SK-N-SH (cell line): ENCODE data around the gene ALG11. TPM values are rescaled to one million over a fixed set of nuclear protein-coding genes. Genes with fewer than 3 reads are reported as not detected.

Source experiments
- CTCF ChIA-PET: fragments of 300-600, 350-600 bp; formaldehyde crosslinking; extraction: SDS; loops from one replicate; lab custom pipeline; 2021; lab: Yijun Ruan, JAX
- POLR2A ChIA-PET: fragments of 350-600 bp; sonication (Branson Sonifier 250); formaldehyde crosslinking; extraction: SDS; loops from one replicate; lab custom pipeline; 2020; ENCODE audit warnings: antibody characterized with exemption, inconsistent platforms; lab: Yijun Ruan, JAX
- DNase-seq: peaks from one replicate; pipeline ENCODE4 v3.0.0; 2012
- H2AFZ ChIP-seq: fragments of 200-600 bp; sonication (generic); 2 replicates; pipeline ENCODE4 v1.8.1; 2016; ENCODE audit warnings: antibody characterized with exemption, mild to moderate bottlenecking, low read depth
- H3F3A ChIP-seq: fragments of 200-600 bp; sonication (generic); replicated peaks from 2 replicates; pipeline ENCODE3; 2016; ENCODE audit warnings: antibody characterized with exemption, mild to moderate bottlenecking; ENCODE audit not compliant: insufficient read depth
- H3K27ac ChIP-seq, 2 experiments: fragments of 200-500 bp in 1 of 2; fragments of 200-600 bp in 1 of 2; sonication (Bioruptor generic) in 1 of 2; sonication (generic), shearing (Covaris generic) in 1 of 2; 2 replicates each; pipeline versions ENCODE4 v1.5.1 to v1.6.1; 2014 to 2016; ENCODE audit warnings: low read depth in 2 of 2, inconsistent platforms in 1 of 2, low read length in 1 of 2, mild to moderate bottlenecking in 1 of 2, mixed read lengths in 1 of 2
- H3K27me3 ChIP-seq: fragments of 200-600 bp; sonication (generic), shearing (Covaris generic); 2 replicates; pipeline ENCODE4 v1.6.1; 2016; ENCODE audit warnings: mixed run types; ENCODE audit not compliant: insufficient read depth
- H3K36me3 ChIP-seq, 2 experiments: fragments of 200-500 bp in 1 of 2; fragments of 200-600 bp in 1 of 2; sonication (Bioruptor generic) in 1 of 2; sonication (generic) in 1 of 2; replicated peaks in 1 of 2; 2 replicates each; pipeline versions ENCODE3 to v1.5.1; 2014 to 2016; ENCODE audit warnings: low read length in 1 of 2, mild to moderate bottlenecking in 1 of 2; ENCODE audit not compliant: insufficient read depth in 2 of 2, control insufficient read depth in 1 of 2
- H3K4me1 ChIP-seq, 2 experiments: fragments of 200-500 bp in 1 of 2; fragments of 200-600 bp in 1 of 2; sonication (Bioruptor generic) in 1 of 2; sonication (generic), shearing (Covaris generic) in 1 of 2; 2 replicates each; pipeline versions ENCODE4 v1.5.1 to v1.6.1; 2014 to 2016; ENCODE audit warnings: low read depth in 1 of 2, low read length in 1 of 2, mixed run types in 1 of 2; ENCODE audit not compliant: insufficient read depth in 2 of 2, control insufficient read depth in 1 of 2
- H3K4me2 ChIP-seq: fragments of 200-600 bp; sonication (generic), shearing (Covaris generic); 2 replicates; pipeline ENCODE4 v1.6.1; 2017; ENCODE audit warnings: mixed run types
- H3K4me3 ChIP-seq, 2 experiments: fragments of 200-500 bp in 1 of 2; fragments of 200-600 bp in 1 of 2; sonication (Bioruptor generic) in 1 of 2; sonication (generic), shearing (Covaris generic) in 1 of 2; 2 replicates each; pipeline versions ENCODE4 v1.5.1 to v1.8.1; 2014 to 2016; ENCODE audit warnings: low read depth in 2 of 2, inconsistent platforms in 1 of 2, low read length in 1 of 2, mild to moderate bottlenecking in 1 of 2, mixed read lengths in 1 of 2, moderate library complexity in 1 of 2
- H3K79me2 ChIP-seq: fragments of 200-600 bp; sonication (generic); 2 replicates; pipeline ENCODE4 v1.8.1; 2017; ENCODE audit warnings: mild to moderate bottlenecking; ENCODE audit not compliant: insufficient read depth
- H3K9ac ChIP-seq: fragments of 200-600 bp; sonication (generic); 2 replicates; pipeline ENCODE4 v1.6.1; 2017; ENCODE audit warnings: mixed run types
- H3K9me2 ChIP-seq: fragments of 200-600 bp; sonication (generic); 2 replicates; pipeline ENCODE4 v1.6.1; 2017; ENCODE audit warnings: mixed run types
- H3K9me3 ChIP-seq: fragments of 200-600 bp; sonication (generic); 2 replicates; pipeline ENCODE4 v1.6.1; 2017; ENCODE audit warnings: mixed run types, mild to moderate bottlenecking, moderate library complexity
- H4K20me1 ChIP-seq: fragments of 200-600 bp; sonication (generic); 2 replicates; pipeline ENCODE4 v1.6.1; 2017; ENCODE audit warnings: mild to moderate bottlenecking, mixed run types; ENCODE audit not compliant: insufficient read depth
- EP300 ChIP-seq, 2 experiments: IDR thresholded peaks; 2 replicates each; pipeline versions ENCODE4 v1.4.0 to v1.6.1; 2012; ENCODE audit warnings: borderline replicate concordance in 1 of 2, low read depth in 1 of 2, low read length in 1 of 2
- EZH2phosphoT487 ChIP-seq: fragments of 200-600 bp; sonication (generic); IDR thresholded peaks from 2 replicates; pipeline ENCODE4 v1.6.1; 2017; ENCODE audit warnings: low read depth, mixed run types, mild to moderate bottlenecking, antibody characterized with exemption, moderate library complexity, borderline replicate concordance
- FOXM1 ChIP-seq: IDR thresholded peaks from 2 replicates; pipeline ENCODE4 v1.4.0; 2012; ENCODE audit warnings: low read depth, mild to moderate bottlenecking
- GABPA ChIP-seq: IDR thresholded peaks from 2 replicates; pipeline ENCODE4 v1.4.0; 2012; ENCODE audit warnings: low read depth, mild to moderate bottlenecking
- GATA2 ChIP-seq: sonication (generic); formaldehyde crosslinking; IDR thresholded peaks from 2 replicates; pipeline ENCODE4 v1.5.0; 2020; ENCODE audit warnings: mild to moderate bottlenecking, missing genetic modification reagents
- JUND ChIP-seq: IDR thresholded peaks from 2 replicates; pipeline ENCODE4 v1.4.0; 2012
- MEF2A ChIP-seq: IDR thresholded peaks from 2 replicates; pipeline ENCODE4 v1.4.0; 2012; ENCODE audit warnings: low read depth, borderline replicate concordance
- MXI1 ChIP-seq: IDR thresholded peaks from 2 replicates; pipeline ENCODE4 v1.6.1; 2012; ENCODE audit warnings: mild to moderate bottlenecking, low read depth, low read length, improper control_type of control experiment
- NFIC ChIP-seq: IDR thresholded peaks from 2 replicates; pipeline ENCODE4 v1.4.0; 2012; ENCODE audit warnings: borderline replicate concordance
- POLR2AphosphoS5 ChIP-seq: IDR thresholded peaks from 2 replicates; pipeline ENCODE4 v1.6.1; 2012; ENCODE audit warnings: low read depth, low read length
- RAD21 ChIP-seq: IDR thresholded peaks from 2 replicates; pipeline ENCODE4 v1.6.1; 2012; ENCODE audit warnings: mild to moderate bottlenecking, low read length
- RFX5 ChIP-seq: IDR thresholded peaks from 2 replicates; pipeline ENCODE4 v1.6.1; 2012; ENCODE audit warnings: mild to moderate bottlenecking, improper control_type of control experiment, low read length
- RXRA ChIP-seq: IDR thresholded peaks from 2 replicates; pipeline ENCODE4 v1.4.0; 2012; ENCODE audit warnings: low read depth, mild to moderate bottlenecking, borderline replicate concordance
- SIN3A ChIP-seq: IDR thresholded peaks from 2 replicates; pipeline ENCODE4 v1.6.1; 2012; ENCODE audit warnings: low read depth, mild to moderate bottlenecking, low read length, moderate library complexity, borderline replicate concordance
- TAF1 ChIP-seq: IDR thresholded peaks from 2 replicates; pipeline ENCODE4 v1.6.1; 2012; ENCODE audit warnings: low read depth, mild to moderate bottlenecking, low read length, moderate library complexity, borderline replicate concordance
- WGBS: methylation state at CpG from one replicate; pipeline ENCODE4 v1.1.6; 2017; ENCODE audit warnings: low lambda C conversion rate; 5-methylcytosine and 5-hydroxymethylcytosine counted together
- polyA plus RNA-seq, 3 experiments: library from polyadenylated mRNA; depleted of rRNA; stranded (reverse); fragments of >200 nt; gene quantifications; 2 replicates each; pipeline ENCODE4 v1.2.3, GENCODE V29; 2012
- TF ChIP-seq, protein P1 (sequence below): fragments of 150-350 bp; IDR thresholded peaks from 2 replicates; pipeline ENCODE4 v1.6.1; 2017; ENCODE audit warnings: antibody characterized with exemption, low read length, low read depth, borderline replicate concordance
- TF ChIP-seq, protein P2 (sequence below): IDR thresholded peaks from 2 replicates; pipeline ENCODE4; 2012
- TF ChIP-seq, protein P3 (sequence below): fragments of 200-600 bp; sonication (generic); IDR thresholded peaks from 2 replicates; pipeline ENCODE4 v1.6.1; 2017; ENCODE audit warnings: antibody characterized with exemption, mild to moderate bottlenecking, moderate library complexity
- TF ChIP-seq, protein P4 (sequence below): fragments of 150-350 bp; IDR thresholded peaks from 2 replicates; pipeline ENCODE4 v1.6.1; 2016; ENCODE audit warnings: mild to moderate bottlenecking, low read depth, low read length
- TF ChIP-seq, protein P5 (sequence below): IDR thresholded peaks from 2 replicates; pipeline ENCODE4 v1.4.0; 2012; ENCODE audit warnings: low read depth, borderline replicate concordance
- TF ChIP-seq, protein P6 (sequence below): IDR thresholded peaks from 2 replicates; pipeline ENCODE4 v1.4.0; 2012; ENCODE audit warnings: low read depth, borderline replicate concordance

Gene ALG11
- polyA plus RNA-seq, 1 of the 3 experiments (the other 2 are of a cell fraction): 5.0 TPM

DNA sequence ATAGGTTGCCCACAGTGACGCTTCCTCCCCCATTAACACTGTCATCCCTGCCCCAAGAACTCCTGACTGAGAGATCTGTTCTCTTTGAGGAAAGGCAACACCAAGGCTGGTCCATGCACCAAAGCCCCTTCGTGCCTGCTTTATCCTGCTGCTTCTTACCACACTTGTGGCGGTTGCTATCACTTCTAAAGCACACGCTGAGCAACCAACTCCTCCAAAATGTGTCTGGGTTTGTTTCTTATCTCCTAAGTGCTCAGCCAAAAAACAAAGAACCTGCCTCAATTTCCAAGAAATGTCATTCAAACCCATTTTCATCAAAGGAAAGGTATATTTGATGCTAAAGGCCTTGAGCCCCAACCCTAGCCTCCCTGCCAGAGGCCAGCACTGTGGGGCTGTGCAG lies 15.6 kb upstream of the ALG11 start:
- no peaks in the 10 kb centered on the region for H3K36me3 ChIP-seq
- no peak for TF ChIP-seq SIN3A
- no peak for TF ChIP-seq EP300 (IDR thresholded peaks at IDR 0.05; ENCODE audit: borderline replicate concordance in 1 of 2, low read depth in 1 of 2, low read length in 1 of 2)
- TF ChIP-seq RAD21: no peak
- TF ChIP-seq, protein P1, sequence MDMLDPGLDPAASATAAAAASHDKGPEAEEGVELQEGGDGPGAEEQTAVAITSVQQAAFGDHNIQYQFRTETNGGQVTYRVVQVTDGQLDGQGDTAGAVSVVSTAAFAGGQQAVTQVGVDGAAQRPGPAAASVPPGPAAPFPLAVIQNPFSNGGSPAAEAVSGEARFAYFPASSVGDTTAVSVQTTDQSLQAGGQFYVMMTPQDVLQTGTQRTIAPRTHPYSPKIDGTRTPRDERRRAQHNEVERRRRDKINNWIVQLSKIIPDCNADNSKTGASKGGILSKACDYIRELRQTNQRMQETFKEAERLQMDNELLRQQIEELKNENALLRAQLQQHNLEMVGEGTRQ: no peak
- TF ChIP-seq FOXM1: no peak
- TF ChIP-seq POLR2AphosphoS5: no peak
- TF ChIP-seq NFIC: no peak
- TF ChIP-seq, protein P2, sequence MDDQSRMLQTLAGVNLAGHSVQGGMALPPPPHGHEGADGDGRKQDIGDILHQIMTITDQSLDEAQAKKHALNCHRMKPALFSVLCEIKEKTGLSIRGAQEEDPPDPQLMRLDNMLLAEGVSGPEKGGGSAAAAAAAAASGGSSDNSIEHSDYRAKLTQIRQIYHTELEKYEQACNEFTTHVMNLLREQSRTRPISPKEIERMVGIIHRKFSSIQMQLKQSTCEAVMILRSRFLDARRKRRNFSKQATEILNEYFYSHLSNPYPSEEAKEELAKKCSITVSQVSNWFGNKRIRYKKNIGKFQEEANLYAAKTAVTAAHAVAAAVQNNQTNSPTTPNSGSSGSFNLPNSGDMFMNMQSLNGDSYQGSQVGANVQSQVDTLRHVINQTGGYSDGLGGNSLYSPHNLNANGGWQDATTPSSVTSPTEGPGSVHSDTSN: no peak
- TF ChIP-seq MXI1: no peak
- TF ChIP-seq GABPA: no peak
- TF ChIP-seq, protein P3, sequence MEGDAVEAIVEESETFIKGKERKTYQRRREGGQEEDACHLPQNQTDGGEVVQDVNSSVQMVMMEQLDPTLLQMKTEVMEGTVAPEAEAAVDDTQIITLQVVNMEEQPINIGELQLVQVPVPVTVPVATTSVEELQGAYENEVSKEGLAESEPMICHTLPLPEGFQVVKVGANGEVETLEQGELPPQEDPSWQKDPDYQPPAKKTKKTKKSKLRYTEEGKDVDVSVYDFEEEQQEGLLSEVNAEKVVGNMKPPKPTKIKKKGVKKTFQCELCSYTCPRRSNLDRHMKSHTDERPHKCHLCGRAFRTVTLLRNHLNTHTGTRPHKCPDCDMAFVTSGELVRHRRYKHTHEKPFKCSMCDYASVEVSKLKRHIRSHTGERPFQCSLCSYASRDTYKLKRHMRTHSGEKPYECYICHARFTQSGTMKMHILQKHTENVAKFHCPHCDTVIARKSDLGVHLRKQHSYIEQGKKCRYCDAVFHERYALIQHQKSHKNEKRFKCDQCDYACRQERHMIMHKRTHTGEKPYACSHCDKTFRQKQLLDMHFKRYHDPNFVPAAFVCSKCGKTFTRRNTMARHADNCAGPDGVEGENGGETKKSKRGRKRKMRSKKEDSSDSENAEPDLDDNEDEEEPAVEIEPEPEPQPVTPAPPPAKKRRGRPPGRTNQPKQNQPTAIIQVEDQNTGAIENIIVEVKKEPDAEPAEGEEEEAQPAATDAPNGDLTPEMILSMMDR: no peak
- no peak overlapping the region for H3K27ac ChIP-seq
- DNase-seq: no peak
- H3K9ac ChIP-seq: no peak overlapping the region
- H4K20me1 ChIP-seq: no peaks in the 10 kb centered on the region
- ChIA-PET POLR2A (no interaction called here), CTCF (no interaction called here)
- H3K9me3 ChIP-seq: no peaks in the 10 kb centered on the region
- no peaks in the 10 kb centered on the region for H3F3A ChIP-seq
- H3K79me2 ChIP-seq: no peaks in the 10 kb centered on the region
- H3K4me1 ChIP-seq: no peaks in the 10 kb centered on the region; a peak in 1 of 4 replicates
- no peaks in the 10 kb centered on the region for H3K27me3 ChIP-seq
- no peaks in the 10 kb centered on the region for H3K9me2 ChIP-seq
- no peak overlapping the region for H2AFZ ChIP-seq
- no peak overlapping the region for H3K4me2 ChIP-seq
- no peak overlapping the region for H3K4me3 ChIP-seq
- WGBS: 71% methylated on average over 4 of the region's 4 CpGs

DNA sequence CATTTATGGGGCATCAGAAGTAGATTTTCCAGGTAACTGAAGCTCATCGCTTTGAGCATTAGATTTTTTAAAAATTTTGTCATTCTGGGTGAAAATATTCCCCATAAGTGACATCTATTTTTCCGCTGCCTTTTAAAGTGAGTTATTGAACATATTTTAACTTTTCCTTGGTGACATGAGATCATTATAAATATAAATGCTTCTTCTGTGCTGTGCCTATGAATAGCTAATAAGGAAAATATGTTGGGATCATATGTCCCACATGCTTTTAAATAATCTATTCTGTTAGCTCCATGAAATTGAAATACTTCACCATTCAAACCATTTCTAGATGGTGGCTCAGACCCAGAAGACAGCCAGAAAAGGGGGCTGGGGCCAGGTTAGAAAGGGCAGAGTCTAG lies 15.0 kb upstream of the ALG11 start:
- H3K79me2 ChIP-seq: no peaks in the 10 kb centered on the region

More for the DNA sequence above, 15.0 kb upstream of the ALG11 start:
- no peak overlapping the region for H3K4me3 ChIP-seq
- TF ChIP-seq, protein P4, sequence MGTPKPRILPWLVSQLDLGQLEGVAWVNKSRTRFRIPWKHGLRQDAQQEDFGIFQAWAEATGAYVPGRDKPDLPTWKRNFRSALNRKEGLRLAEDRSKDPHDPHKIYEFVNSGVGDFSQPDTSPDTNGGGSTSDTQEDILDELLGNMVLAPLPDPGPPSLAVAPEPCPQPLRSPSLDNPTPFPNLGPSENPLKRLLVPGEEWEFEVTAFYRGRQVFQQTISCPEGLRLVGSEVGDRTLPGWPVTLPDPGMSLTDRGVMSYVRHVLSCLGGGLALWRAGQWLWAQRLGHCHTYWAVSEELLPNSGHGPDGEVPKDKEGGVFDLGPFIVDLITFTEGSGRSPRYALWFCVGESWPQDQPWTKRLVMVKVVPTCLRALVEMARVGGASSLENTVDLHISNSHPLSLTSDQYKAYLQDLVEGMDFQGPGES: no peak
- no peak for TF ChIP-seq MXI1
- no peak for TF ChIP-seq RFX5
- no peak for TF ChIP-seq FOXM1
- no peak for TF ChIP-seq EZH2phosphoT487
- TF ChIP-seq GATA2: no peak
- TF ChIP-seq SIN3A: no peak
- no peak for TF ChIP-seq TAF1
- TF ChIP-seq, protein P5, sequence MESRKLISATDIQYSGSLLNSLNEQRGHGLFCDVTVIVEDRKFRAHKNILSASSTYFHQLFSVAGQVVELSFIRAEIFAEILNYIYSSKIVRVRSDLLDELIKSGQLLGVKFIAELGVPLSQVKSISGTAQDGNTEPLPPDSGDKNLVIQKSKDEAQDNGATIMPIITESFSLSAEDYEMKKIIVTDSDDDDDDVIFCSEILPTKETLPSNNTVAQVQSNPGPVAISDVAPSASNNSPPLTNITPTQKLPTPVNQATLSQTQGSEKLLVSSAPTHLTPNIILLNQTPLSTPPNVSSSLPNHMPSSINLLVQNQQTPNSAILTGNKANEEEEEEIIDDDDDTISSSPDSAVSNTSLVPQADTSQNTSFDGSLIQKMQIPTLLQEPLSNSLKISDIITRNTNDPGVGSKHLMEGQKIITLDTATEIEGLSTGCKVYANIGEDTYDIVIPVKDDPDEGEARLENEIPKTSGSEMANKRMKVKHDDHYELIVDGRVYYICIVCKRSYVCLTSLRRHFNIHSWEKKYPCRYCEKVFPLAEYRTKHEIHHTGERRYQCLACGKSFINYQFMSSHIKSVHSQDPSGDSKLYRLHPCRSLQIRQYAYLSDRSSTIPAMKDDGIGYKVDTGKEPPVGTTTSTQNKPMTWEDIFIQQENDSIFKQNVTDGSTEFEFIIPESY: no peak
- TF ChIP-seq, protein P6, sequence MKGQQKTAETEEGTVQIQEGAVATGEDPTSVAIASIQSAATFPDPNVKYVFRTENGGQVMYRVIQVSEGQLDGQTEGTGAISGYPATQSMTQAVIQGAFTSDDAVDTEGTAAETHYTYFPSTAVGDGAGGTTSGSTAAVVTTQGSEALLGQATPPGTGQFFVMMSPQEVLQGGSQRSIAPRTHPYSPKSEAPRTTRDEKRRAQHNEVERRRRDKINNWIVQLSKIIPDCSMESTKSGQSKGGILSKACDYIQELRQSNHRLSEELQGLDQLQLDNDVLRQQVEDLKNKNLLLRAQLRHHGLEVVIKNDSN: no peak
- TF ChIP-seq RXRA: no peak
- TF ChIP-seq MEF2A: no peak
- no peak for TF ChIP-seq JUND
- no peak for DNase-seq
- no peak overlapping the region for H3K9ac ChIP-seq
- H3K27ac ChIP-seq: no peak overlapping the region
- 74% methylated on average over 2 of the region's 2 CpGs for WGBS
- no peaks in the 10 kb centered on the region; a peak in 1 of 4 replicates for H3K4me1 ChIP-seq
- no peaks in the 10 kb centered on the region for H3K9me3 ChIP-seq
- ChIA-PET POLR2A (no interaction called here), CTCF (no interaction called here)
- no peaks in the 10 kb centered on the region for H3K27me3 ChIP-seq
- no peak overlapping the region for H3K4me2 ChIP-seq
- no peaks in the 10 kb centered on the region for H3K36me3 ChIP-seq
- H3K9me2 ChIP-seq: no peaks in the 10 kb centered on the region
- no peak overlapping the region for H2AFZ ChIP-seq
- H3F3A ChIP-seq: no peaks in the 10 kb centered on the region
- no peaks in the 10 kb centered on the region for H4K20me1 ChIP-seq
